Measurements from ENCODE around the gene ZNF362.

DNA sequence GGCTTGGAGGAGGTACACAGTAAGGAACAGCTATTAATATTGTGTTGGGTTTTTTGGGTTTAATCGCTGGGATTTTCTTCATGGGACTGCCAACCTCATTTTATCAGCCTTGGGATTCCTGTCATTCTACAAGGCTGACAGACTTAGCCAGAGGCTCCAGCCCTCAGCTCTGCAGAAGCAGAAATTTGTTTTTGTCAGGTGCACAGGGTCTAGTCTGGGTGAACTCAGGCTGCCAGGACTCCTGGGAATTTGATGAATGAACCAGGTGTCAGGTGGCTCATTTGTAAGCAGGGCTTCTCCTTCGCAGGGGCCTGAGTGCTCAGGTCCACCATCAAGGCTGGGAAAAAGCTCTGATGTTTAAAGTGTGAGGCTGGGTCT is 11.5 kb upstream of the ZNF362 start:
- TF ChIP-seq, protein P1, sequence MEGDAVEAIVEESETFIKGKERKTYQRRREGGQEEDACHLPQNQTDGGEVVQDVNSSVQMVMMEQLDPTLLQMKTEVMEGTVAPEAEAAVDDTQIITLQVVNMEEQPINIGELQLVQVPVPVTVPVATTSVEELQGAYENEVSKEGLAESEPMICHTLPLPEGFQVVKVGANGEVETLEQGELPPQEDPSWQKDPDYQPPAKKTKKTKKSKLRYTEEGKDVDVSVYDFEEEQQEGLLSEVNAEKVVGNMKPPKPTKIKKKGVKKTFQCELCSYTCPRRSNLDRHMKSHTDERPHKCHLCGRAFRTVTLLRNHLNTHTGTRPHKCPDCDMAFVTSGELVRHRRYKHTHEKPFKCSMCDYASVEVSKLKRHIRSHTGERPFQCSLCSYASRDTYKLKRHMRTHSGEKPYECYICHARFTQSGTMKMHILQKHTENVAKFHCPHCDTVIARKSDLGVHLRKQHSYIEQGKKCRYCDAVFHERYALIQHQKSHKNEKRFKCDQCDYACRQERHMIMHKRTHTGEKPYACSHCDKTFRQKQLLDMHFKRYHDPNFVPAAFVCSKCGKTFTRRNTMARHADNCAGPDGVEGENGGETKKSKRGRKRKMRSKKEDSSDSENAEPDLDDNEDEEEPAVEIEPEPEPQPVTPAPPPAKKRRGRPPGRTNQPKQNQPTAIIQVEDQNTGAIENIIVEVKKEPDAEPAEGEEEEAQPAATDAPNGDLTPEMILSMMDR (conservative IDR thresholded peaks at IDR 0.05; ENCODE audit: low read length): no peak
- TF ChIP-seq EZH2phosphoT487 (IDR thresholded peaks at IDR 0.05; ENCODE audit: borderline replicate concordance, low read depth, low read length): no peak
